ENCODE measurements around the gene MAPK10. TPM values are rescaled to one million over a fixed set of nuclear protein-coding genes. Genes with fewer than 3 reads are reported as not detected.

The MAPK10 gene
- total RNA-seq, 4 donors from 2014 or later, result 8.3 to 40.9 (median 23.3) TPM

DNA sequence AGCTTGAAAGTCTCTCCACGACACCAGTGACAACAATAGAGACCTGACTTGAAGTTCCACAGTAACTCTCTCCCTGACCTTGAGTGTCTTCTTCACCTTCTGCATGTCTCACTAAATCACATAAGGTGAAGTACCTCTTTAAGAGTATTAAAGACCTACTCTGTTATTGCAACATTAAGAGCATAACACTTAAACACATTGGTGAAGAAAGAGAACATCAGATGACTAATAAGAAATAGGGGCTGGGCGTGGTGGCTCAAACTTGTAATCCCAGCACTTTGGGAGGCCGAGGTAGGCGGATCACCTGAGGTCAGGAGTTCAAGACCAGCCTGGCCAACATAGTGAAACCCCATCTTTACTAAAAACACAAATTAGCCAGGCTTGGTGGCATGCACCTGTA, 33.9 kb upstream of the MAPK10 start:
- H3K27ac ChIP-seq, result no peak overlapping the region
- WGBS, 2 donors (ENCODE audit: low coverage in 1 of 2), result 95 to 100% methylated on average over 4 of the region's 4 CpGs
- no peaks in the 10 kb centered on the region for H3K9me3 ChIP-seq
- TF ChIP-seq EP300 (IDR thresholded peaks at IDR 0.05) (no peak), POLR2AphosphoS5 (IDR thresholded peaks at IDR 0.05) (no peak), POLR2A (IDR thresholded peaks at IDR 0.05) (no peak)
- TF ChIP-seq, protein P1, sequence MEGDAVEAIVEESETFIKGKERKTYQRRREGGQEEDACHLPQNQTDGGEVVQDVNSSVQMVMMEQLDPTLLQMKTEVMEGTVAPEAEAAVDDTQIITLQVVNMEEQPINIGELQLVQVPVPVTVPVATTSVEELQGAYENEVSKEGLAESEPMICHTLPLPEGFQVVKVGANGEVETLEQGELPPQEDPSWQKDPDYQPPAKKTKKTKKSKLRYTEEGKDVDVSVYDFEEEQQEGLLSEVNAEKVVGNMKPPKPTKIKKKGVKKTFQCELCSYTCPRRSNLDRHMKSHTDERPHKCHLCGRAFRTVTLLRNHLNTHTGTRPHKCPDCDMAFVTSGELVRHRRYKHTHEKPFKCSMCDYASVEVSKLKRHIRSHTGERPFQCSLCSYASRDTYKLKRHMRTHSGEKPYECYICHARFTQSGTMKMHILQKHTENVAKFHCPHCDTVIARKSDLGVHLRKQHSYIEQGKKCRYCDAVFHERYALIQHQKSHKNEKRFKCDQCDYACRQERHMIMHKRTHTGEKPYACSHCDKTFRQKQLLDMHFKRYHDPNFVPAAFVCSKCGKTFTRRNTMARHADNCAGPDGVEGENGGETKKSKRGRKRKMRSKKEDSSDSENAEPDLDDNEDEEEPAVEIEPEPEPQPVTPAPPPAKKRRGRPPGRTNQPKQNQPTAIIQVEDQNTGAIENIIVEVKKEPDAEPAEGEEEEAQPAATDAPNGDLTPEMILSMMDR (IDR thresholded peaks at IDR 0.05), result no peak
- no peaks in the 10 kb centered on the region for H3K27me3 ChIP-seq
- H3K4me3 ChIP-seq, result no peak overlapping the region
- no peak for ATAC-seq
- no peaks in the 10 kb centered on the region for H3K36me3 ChIP-seq
- H3K4me1 ChIP-seq, result no peaks in the 10 kb centered on the region

DNA sequence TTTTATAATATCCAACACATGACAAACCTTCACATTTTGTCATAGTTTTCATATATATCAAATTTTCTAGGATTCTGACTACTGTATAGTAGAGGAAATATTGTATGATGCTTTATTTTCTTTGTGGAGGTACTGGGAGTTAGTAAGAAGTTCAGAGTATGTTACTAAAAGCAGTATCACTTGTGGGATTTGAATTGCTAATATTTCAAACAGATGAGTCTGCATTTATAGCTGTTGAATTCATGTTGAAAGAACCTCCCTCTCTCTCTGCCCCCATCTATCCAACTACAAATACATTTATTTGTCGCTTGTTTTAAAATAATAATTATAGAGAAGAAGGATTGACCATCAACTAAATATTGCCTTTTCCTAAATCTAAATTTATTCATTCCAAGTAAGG, 29.8 kb upstream of the MAPK10 start:
- ATAC-seq, result no peak
- no peaks in the 10 kb centered on the region for H3K9me3 ChIP-seq
- H3K36me3 ChIP-seq, result no peaks in the 10 kb centered on the region
- 100% methylated on average over 1 of the region's 1 CpG for WGBS, 2 donors (ENCODE audit: low coverage in 1 of 2)
- no peaks in the 10 kb centered on the region for H3K27me3 ChIP-seq
- H3K4me3 ChIP-seq, result no peak overlapping the region
- no peak overlapping the region for H3K27ac ChIP-seq
- TF ChIP-seq POLR2AphosphoS5 (IDR thresholded peaks at IDR 0.05), result no peak
- no peaks in the 10 kb centered on the region for H3K4me1 ChIP-seq

DNA sequence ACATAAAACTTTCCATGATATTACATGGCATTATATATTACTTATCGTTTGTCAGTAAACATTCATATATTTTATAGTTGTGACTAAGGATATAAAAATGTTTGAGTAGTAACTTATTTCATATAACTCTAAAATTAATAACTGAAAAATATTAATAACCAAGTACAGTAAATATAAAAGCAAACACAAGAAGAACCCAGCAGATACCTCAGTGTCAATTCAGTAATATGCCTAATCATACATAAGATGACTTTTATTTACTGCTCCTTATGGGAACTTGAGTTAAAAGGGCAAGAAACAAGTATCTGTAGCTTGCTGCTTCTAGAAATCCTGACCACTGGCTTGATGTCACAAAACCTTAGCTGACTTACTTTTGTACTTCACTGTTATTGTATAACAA, 28.4 kb upstream of the MAPK10 start:
- 79 to 94% methylated on average over 1 of the region's 1 CpG for WGBS, 2 donors (ENCODE audit: low coverage in 1 of 2)

DNA sequence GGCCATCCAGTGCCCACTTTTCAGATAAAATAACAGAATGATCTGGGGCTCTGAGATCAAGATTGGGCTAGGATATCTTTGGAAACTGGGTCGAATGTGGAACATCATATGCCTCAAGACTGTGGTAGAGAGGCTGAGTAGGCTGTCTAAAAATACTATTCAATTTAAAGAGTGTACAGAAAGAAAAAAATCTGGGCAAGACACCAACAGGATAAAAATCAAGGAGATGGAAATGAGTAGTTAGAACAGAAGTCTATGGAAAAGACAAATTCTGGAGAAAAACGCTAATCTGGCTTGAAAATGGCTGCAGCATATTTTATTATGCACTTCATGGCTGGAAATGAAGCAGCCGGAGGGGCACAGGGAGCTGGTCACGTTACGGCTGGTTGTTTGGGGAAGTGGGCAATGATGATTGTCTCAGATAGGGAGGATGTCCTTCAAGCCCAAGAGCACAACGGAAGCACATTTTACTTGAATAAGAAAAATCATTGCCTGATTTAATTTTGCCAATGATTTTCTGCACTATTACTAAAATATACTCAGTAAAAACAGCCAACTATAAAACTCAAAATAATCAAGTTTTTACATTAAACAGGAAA, 27.1 kb upstream of the MAPK10 start:
- TF ChIP-seq, protein P1 (IDR thresholded peaks at IDR 0.05), result no peak
- TF ChIP-seq POLR2AphosphoS5 (IDR thresholded peaks at IDR 0.05) (no peak), EP300 (IDR thresholded peaks at IDR 0.05) (no peak), POLR2A (IDR thresholded peaks at IDR 0.05) (no peak)
- Histone ChIP-seq H3K4me1 (no peaks in the 10 kb centered on the region), H3K4me3 (no peak overlapping the region), H3K27ac (no peak overlapping the region), H3K27me3 (no peaks in the 10 kb centered on the region), H3K9me3 (no peaks in the 10 kb centered on the region), H3K36me3 (no peaks in the 10 kb centered on the region)
- WGBS, 2 donors (ENCODE audit: low coverage in 1 of 2), result 56 to 83% methylated on average over 5 to 6 of the region's 6 CpGs
- no peak for ATAC-seq

More for the DNA sequence above, 28.4 kb upstream of the MAPK10 start:
- Histone ChIP-seq H3K4me1 (no peaks in the 10 kb centered on the region), H3K9me3 (no peaks in the 10 kb centered on the region), H3K4me3 (no peak overlapping the region), H3K27me3 (no peaks in the 10 kb centered on the region), H3K27ac (no peak overlapping the region), H3K36me3 (no peaks in the 10 kb centered on the region)
- ATAC-seq, result no peak
- TF ChIP-seq, protein P1 (IDR thresholded peaks at IDR 0.05), result no peak
- no peak for TF ChIP-seq POLR2A (IDR thresholded peaks at IDR 0.05)
- TF ChIP-seq POLR2AphosphoS5 (IDR thresholded peaks at IDR 0.05), result no peak
- TF ChIP-seq EP300 (IDR thresholded peaks at IDR 0.05), result no peak

DNA sequence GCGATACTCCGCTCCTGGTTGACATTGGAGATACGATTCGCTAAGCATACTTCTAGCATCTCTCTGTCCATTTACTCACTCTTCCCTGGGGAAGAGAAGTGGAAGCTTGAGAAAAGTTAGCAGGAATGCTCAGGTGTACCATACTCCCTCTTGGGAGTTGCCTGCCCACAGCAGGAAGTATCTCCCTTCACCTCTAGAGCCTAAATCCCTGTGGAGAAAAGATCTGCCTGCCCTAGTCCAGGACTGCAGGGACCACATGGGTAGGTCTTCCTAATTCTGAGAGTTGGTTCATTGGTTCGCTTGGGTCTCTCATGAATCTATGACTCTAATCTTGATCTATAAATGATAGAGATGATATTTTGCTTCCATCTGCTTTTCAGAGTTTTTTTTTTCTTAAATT, 26.3 kb upstream of the MAPK10 start:
- peaks cover 0 to 2% (median under 1%) of the 10 kb centered on the region in 3 donors for H3K4me1 ChIP-seq

DNA sequence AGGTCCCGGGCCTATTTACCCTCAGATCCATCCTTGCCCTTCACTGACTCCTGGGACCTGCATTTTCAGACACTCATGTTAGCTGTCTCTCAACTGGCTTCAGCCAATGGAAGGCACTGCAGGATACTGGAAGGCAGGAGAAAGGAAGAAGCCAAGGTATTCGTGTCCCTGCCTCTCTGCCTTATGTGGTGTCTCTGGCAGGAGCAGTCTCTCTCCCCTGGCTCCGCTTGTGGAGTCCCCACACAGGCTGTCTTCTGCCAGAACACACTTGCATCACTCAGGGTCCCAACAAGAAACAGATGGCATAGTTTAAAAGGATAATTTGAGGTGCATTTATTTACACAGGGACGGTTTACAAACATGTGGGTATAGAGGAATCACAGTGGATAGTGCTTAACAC, 21.6 kb upstream of the MAPK10 start:
- Histone ChIP-seq H3K4me3 (no peak overlapping the region), H3K27me3 (no peaks in the 10 kb centered on the region), H3K9me3 (no peaks in the 10 kb centered on the region), H3K36me3 (no peaks in the 10 kb centered on the region), H3K27ac (peak overlapping the region in 1 of 4 donors; percentile 4), H3K4me1 (peaks cover 0 to 16% (median 3%) of the 10 kb centered on the region in 3 donors)
- TF ChIP-seq POLR2AphosphoS5 (IDR thresholded peaks at IDR 0.05), result no peak
- TF ChIP-seq, protein P1 (IDR thresholded peaks at IDR 0.05), result no peak
- ATAC-seq, result no peak
- WGBS, 2 donors (ENCODE audit: low coverage in 1 of 2), result 75 to 86% methylated on average over 1 to 2 of the region's 4 CpGs

More for the DNA sequence above, 26.3 kb upstream of the MAPK10 start:
- Histone ChIP-seq H3K9me3 (no peaks in the 10 kb centered on the region), H3K4me3 (no peak overlapping the region), H3K36me3 (no peaks in the 10 kb centered on the region), H3K27ac (no peak overlapping the region), H3K27me3 (no peaks in the 10 kb centered on the region)
- no peak for TF ChIP-seq POLR2AphosphoS5 (IDR thresholded peaks at IDR 0.05)
- 91 to 96% methylated on average over 4 to 5 of the region's 5 CpGs for WGBS, 2 donors (ENCODE audit: low coverage in 1 of 2)
- no peak for ATAC-seq
